Heart left ventricle (tissue), 16 donors: ENCODE results near the gene CCDC85B. TPM values are rescaled to one million over a fixed set of nuclear protein-coding genes. Genes with fewer than 3 reads are reported as not detected.

Source experiments
- ATAC-seq, 4 donors: fragments of 200-7000 bp; cut with Tn5 transposase; one replicate each; pipeline ENCODE4 v1.9.1; 2020 to 2022; ENCODE audit warnings: moderate library complexity in 4 of 4, mild to moderate bottlenecking in 3 of 4, moderate number of reproducible peaks in 1 of 4
- DNase-seq, 5 donors: peaks; one replicate each; pipeline ENCODE4 v3.0.0-alpha.2; 2020
- H3K27ac ChIP-seq, 12 donors: fragments of 200-600 bp; sonication (generic) in 4 of 12; one replicate each; pipeline versions ENCODE4 v1.5.0 to v1.8.0; 2016 to 2022; ENCODE audit warnings: mild to moderate bottlenecking in 2 of 12
- H3K27me3 ChIP-seq, 9 donors: fragments of 200-600 bp; sonication (generic) in 2 of 9; one replicate each; pipeline versions ENCODE4 v1.5.1 to v1.8.0; 2016 to 2022; ENCODE audit warnings: mild to moderate bottlenecking in 3 of 9
- H3K36me3 ChIP-seq, 9 donors: fragments of 200-600 bp; sonication (generic) in 2 of 9; one replicate each; pipeline versions ENCODE4 v1.5.0 to v1.8.0; 2018 to 2022; ENCODE audit warnings: mild to moderate bottlenecking in 2 of 9
- H3K4me1 ChIP-seq, 12 donors: fragments of 200-600 bp; sonication (generic) in 4 of 12; one replicate each; pipeline versions ENCODE4 v1.5.0 to v1.8.0; 2016 to 2022; ENCODE audit warnings: mild to moderate bottlenecking in 3 of 12
- H3K4me3 ChIP-seq, 12 donors: fragments of 200-600 bp; sonication (generic) in 4 of 12; one replicate each; pipeline versions ENCODE4 v1.5.0 to v1.8.0; 2017 to 2022; ENCODE audit warnings: mild to moderate bottlenecking in 9 of 12, moderate library complexity in 4 of 12
- H3K9me3 ChIP-seq, 12 donors: fragments of 200-600 bp; sonication (generic) in 4 of 12; one replicate each; pipeline versions ENCODE4 v1.5.0 to v1.8.0; 2016 to 2022; ENCODE audit warnings: mild to moderate bottlenecking in 1 of 12
- POLR2A ChIP-seq, 2 donors: fragments of 450-650 bp; IDR thresholded peaks; one replicate each; pipeline ENCODE4 v1.6.1; 2017; ENCODE audit warnings: antibody characterized with exemption in 2 of 2, mild to moderate bottlenecking in 2 of 2, moderate library complexity in 2 of 2
- WGBS, 4 donors: extraction: QIAGEN DNeasy Blood & Tissue Kit in 2 of 4; methylation state at CpG; one replicate each; pipeline versions ENCODE4 v1.1.5 to v1.1.7; 2013 to 2018; 5-methylcytosine and 5-hydroxymethylcytosine counted together
- intact Hi-C, 10 donors: fragments of 100-400 bp; cut with DNase I; formaldehyde crosslinking; loops; one replicate each; pipeline versions ENCODE4 v1.11.1 to v1.14.2; 2022
- polyA plus RNA-seq, 2 donors: library from polyadenylated mRNA; stranded (reverse); fragments of 200-250 nt; gene quantifications; one replicate each; pipeline ENCODE4 v1.2.3, GENCODE V29; 2013
- total RNA-seq, 9 donors: library from RNA; depleted of rRNA in 2 of 9; stranded (reverse); fragments of >200 nt in 2 of 9; fragmentation: NEBNext Ultra II Directional in 3 of 9; extraction: Animal tissue kit (Norgen Biotek cat#: 25700) in 3 of 9; gene quantifications; one replicate each; pipeline versions ENCODE4 v1.1.0 to v1.2.4, GENCODE V29; 2016 to 2023
- TF ChIP-seq, protein P1 (sequence below), 12 donors: fragments of 200-600 bp; sonication (generic) in 4 of 12; IDR thresholded peaks; one replicate each; pipeline versions ENCODE4 v1.5.0 to v1.8.0; 2018 to 2022; ENCODE audit warnings: antibody characterized with exemption in 12 of 12, mild to moderate bottlenecking in 5 of 12
- donor health status: ischemic (EF 13 %, LVEDD 7.1; RV severe dilation, severe dysfunction).
- donor health status: healthy with polysubstance abuse.
- donor health status: DM: no; HTN: yes; CAD: no.
- donor health status: DM: no; HTN: no; CAD: no.
- donor health status: ischemic (EF 25% LVEDD 6.9; RV normal size, moderate dysfunction).
- donor health status: ischemic (EF 25% LVEDD 5.7; RV mildly dilated, moderate dysfunction).
- donor health status: healthy.
- donor health status: DM: yes; HTN: yes; CAD: no.
- donor health status: ischemic (EF 35%, LVEDD 5.7; RV mildly dilated, moderate dysfunction).
- donor health status: nonischemic (EF 11% LVEDD 7.7; RV severe dilation, severe dysfunction).
- donor health status: DM: yes; HTN: yes; CAD: no.
- donor health status: PGD.
- donor health status: ischemic (EF 29% LVEDD 5.4; RV normal size, mild dysfunction).
- donor health status: nonischemic (EF 23%, LVEDD 6.1; RV moderate dilation, normal function).

Gene CCDC85B
- total and polyA plus RNA-seq, 11 donors, result 31.3 to 78.1 (median 36.9) TPM

DNA sequence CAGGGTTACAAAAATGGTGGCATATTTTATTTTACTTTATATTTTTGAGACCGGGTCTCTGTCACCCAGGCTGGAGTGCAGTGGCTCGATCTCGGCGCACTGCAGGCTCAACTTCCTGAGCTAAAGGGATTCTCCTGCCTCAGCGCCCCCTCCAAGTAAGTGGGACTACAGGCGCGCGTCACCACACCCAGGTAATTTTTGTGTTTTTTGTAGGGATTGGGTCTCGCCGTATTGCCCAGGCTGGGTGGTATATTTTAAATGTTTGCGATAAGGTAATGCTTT is 10.4 kb downstream of the CCDC85B start:
- Histone ChIP-seq H3K27ac (peak overlapping the region in 6 of 12 donors; percentile 20 to 82 (median 65)), H3K4me1 (peaks cover 0 to 27% (median 18%) of the 10 kb centered on the region in 12 donors), H3K36me3 (no peaks in the 10 kb centered on the region), H3K27me3 (peaks cover 0 to 15% (median 0%) of the 10 kb centered on the region in 9 donors), H3K4me3 (peak overlapping the region in 11 of 12 donors; percentile 51 to 81 (median 61)), H3K9me3 (no peaks in the 10 kb centered on the region)
- no peak for TF ChIP-seq POLR2A (IDR thresholded peaks at IDR 0.05)
- TF ChIP-seq, protein P1, sequence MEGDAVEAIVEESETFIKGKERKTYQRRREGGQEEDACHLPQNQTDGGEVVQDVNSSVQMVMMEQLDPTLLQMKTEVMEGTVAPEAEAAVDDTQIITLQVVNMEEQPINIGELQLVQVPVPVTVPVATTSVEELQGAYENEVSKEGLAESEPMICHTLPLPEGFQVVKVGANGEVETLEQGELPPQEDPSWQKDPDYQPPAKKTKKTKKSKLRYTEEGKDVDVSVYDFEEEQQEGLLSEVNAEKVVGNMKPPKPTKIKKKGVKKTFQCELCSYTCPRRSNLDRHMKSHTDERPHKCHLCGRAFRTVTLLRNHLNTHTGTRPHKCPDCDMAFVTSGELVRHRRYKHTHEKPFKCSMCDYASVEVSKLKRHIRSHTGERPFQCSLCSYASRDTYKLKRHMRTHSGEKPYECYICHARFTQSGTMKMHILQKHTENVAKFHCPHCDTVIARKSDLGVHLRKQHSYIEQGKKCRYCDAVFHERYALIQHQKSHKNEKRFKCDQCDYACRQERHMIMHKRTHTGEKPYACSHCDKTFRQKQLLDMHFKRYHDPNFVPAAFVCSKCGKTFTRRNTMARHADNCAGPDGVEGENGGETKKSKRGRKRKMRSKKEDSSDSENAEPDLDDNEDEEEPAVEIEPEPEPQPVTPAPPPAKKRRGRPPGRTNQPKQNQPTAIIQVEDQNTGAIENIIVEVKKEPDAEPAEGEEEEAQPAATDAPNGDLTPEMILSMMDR (IDR thresholded peaks at IDR 0.05), result no peak
- 69 to 80% (median 73%) methylated on average over 11 of the region's 11 CpGs for WGBS, 4 donors
- intact Hi-C loops, result no loop called here
- ATAC-seq (no peak), DNase-seq (no peak)

DNA sequence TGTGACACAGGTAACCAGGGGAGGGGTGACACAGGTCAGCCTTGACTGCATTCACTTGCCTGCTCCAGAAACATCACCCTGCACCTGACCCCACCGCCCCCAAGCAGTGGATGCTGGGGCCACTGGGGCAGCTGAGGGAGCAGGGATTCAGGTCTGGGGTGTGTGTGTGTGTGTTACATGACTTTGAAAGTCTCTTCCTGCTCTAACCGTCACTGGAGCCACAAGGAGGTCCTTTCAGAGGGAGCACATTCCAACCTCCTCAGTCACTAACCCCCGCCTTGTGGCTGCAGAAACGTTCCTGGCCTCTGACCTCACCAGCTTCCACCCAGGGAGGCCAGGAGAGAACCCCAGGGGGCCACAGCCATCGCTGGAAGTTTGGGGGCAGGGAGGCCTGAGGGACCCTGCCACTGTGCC is 12.6 kb downstream of the CCDC85B start:
- H3K36me3 ChIP-seq, result no peaks in the 10 kb centered on the region
- 28 to 56% (median 32%) methylated on average over 3 to 5 of the region's 5 CpGs for WGBS, 4 donors
- H3K27me3 ChIP-seq, result peaks cover 0 to 15% (median 0%) of the 10 kb centered on the region in 9 donors
- ATAC-seq (no peak), DNase-seq (peak in 1 of 5 donors; percentile 15)
- TF ChIP-seq POLR2A (IDR thresholded peaks at IDR 0.05), result no peak
- TF ChIP-seq, protein P1 (IDR thresholded peaks at IDR 0.05), result no peak
- no peak overlapping the region for H3K4me3 ChIP-seq
- H3K27ac ChIP-seq, result no peak overlapping the region
- peaks cover 0 to 26% (median 18%) of the 10 kb centered on the region in 12 donors for H3K4me1 ChIP-seq
- intact Hi-C loops, result no loop called here
- no peaks in the 10 kb centered on the region for H3K9me3 ChIP-seq

DNA sequence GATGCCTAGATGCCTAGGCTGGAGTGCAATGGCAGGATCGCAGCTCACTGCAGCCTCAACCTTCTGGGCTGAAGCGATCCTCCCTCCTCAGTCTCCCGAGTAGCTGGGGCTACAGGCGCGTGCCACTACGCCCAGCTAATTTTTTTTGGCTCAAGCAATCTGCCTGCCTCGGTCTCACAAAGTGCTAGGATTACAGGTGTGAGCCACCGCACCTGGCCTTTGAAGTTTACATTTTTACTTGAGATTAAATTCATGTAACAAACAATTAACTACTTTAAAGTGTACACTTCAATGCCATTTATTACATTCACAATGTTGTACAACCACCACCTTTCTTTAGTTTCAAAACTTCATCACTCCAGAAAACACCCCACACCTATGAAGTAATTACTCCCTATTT is 13.2 kb downstream of the CCDC85B start:
- TF ChIP-seq, protein P1 (IDR thresholded peaks at IDR 0.05), result no peak
- no peak for TF ChIP-seq POLR2A (IDR thresholded peaks at IDR 0.05)
- H3K9me3 ChIP-seq, result no peaks in the 10 kb centered on the region
- no peak overlapping the region for H3K27ac ChIP-seq
- peaks cover 0 to 23% (median 17%) of the 10 kb centered on the region in 12 donors for H3K4me1 ChIP-seq
- DNase-seq (no peak), ATAC-seq (no peak)
- intact Hi-C loops, result no loop called here
- H3K4me3 ChIP-seq, result no peak overlapping the region
- WGBS, 4 donors, result 81 to 86% (median 86%) methylated on average over 8 of the region's 8 CpGs
- H3K36me3 ChIP-seq, result no peaks in the 10 kb centered on the region
- H3K27me3 ChIP-seq, result peaks cover 0 to 15% (median 0%) of the 10 kb centered on the region in 9 donors

DNA sequence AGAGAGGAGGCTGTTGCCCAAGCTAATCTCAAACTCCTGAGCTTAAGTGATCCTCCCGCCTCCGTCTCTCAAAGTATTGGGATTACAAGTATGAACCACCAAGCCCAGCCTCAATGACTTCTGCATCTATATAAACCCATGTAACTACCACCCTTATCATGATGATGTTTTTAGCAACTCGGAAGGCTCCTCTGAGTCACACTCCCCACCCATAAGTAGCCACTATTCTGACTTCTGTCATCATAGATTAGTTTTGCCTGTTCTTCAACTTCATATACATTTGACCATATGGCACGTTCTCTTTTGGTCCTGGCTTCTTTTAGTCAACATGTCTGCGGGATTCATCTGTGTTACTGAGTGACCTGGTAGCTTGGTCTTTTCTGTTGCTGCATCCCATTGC is 16.1 kb downstream of the CCDC85B start:
- Histone ChIP-seq H3K9me3 (no peaks in the 10 kb centered on the region), H3K4me3 (no peak overlapping the region), H3K36me3 (no peaks in the 10 kb centered on the region), H3K4me1 (peaks cover 0 to 7% (median 5%) of the 10 kb centered on the region in 12 donors), H3K27ac (no peak overlapping the region), H3K27me3 (no peaks in the 10 kb centered on the region)
- intact Hi-C loops, result no loop called here
- ATAC-seq (no peak), DNase-seq (no peak)
- TF ChIP-seq, protein P1 (IDR thresholded peaks at IDR 0.05), result no peak
- TF ChIP-seq POLR2A (IDR thresholded peaks at IDR 0.05), result no peak
- WGBS, 4 donors, result 78 to 84% (median 83%) methylated on average over 5 of the region's 5 CpGs
